ENCODE measurements around the gene HERC4. TPM values are rescaled to one million over a fixed set of nuclear protein-coding genes. Genes with fewer than 3 reads are reported as not detected.
A peak's percentile ranks its signal among the peaks of the same experiment; 100 is the strongest.

The HERC4 gene
- total and polyA plus RNA-seq, 4 donors, result 7.3 to 53.2 (median 16.0) TPM

GRCh38 chr10:67884842-67885670 is 190.0 kb downstream of the HERC4 start:
- TF ChIP-seq RAD21 (IDR thresholded peaks at IDR 0.05), result no peak
- TF ChIP-seq CTCF (IDR thresholded peaks at IDR 0.05; ENCODE audit: low read depth, low read length, missing input control), result no peak
- TF ChIP-seq FOXA2 (IDR thresholded peaks at IDR 0.05), result no peak
- TF ChIP-seq ATF3 (IDR thresholded peaks at IDR 0.05), result no peak
- no peak for TF ChIP-seq GABPA (IDR thresholded peaks at IDR 0.05 in 1 of 2, conservative IDR thresholded peaks at IDR 0.05 in 1 of 2)
- TF ChIP-seq NR2F2 (IDR thresholded peaks at IDR 0.05), result no peak
- no peak for TF ChIP-seq JUND (IDR thresholded peaks at IDR 0.05)
- TF ChIP-seq YY1 (IDR thresholded peaks at IDR 0.05), result no peak
- no peak for TF ChIP-seq HNF4A (conservative IDR thresholded peaks at IDR 0.05)
- no peak for TF ChIP-seq FOXA1 (IDR thresholded peaks at IDR 0.05)
- TF ChIP-seq SP1 (IDR thresholded peaks at IDR 0.05), result no peak
- no peak for TF ChIP-seq EGR1 (IDR thresholded peaks at IDR 0.05; ENCODE audit: low read depth in 2 of 2)
- TF ChIP-seq ZBTB33 (IDR thresholded peaks at IDR 0.05), result no peak
- TF ChIP-seq MAX (IDR thresholded peaks at IDR 0.05), result no peak
- no peak for TF ChIP-seq REST (IDR thresholded peaks at IDR 0.05)
- no peak for TF ChIP-seq RXRA (IDR thresholded peaks at IDR 0.05)
- no peak for TF ChIP-seq HNF4G (IDR thresholded peaks at IDR 0.05)
- H3K27me3 ChIP-seq (ENCODE audit: control insufficient read depth in 4 of 4, insufficient read depth in 4 of 4, low read length in 3 of 4), result no peaks in the 10 kb centered on the region
- peak; percentile 80 for DNase-seq (ENCODE audit: low spot score)
- H3K27ac ChIP-seq (ENCODE audit: low read depth in 1 of 2, low read length in 2 of 2), result peak overlapping the region; percentile 90
- under 1% methylated on average over 73 of the region's 73 CpGs for WGBS
- H3K4me1 ChIP-seq (ENCODE audit: control insufficient read depth in 4 of 4, insufficient read depth in 4 of 4, low read length in 3 of 4), result peaks cover 2 to 26% (median 20%) of the 10 kb centered on the region in 4 donors
- peak overlapping the region; percentile 86 to 92 for H3K9ac ChIP-seq (ENCODE audit: low read depth in 1 of 2, low read length in 2 of 2)
- H3K9me3 ChIP-seq (ENCODE audit: control insufficient read depth in 4 of 4, low read length in 3 of 4), result no peaks in the 10 kb centered on the region
- H3K4me3 ChIP-seq (ENCODE audit: low read depth in 1 of 3, low read length in 3 of 3), result peak overlapping the region; percentile 77 to 99 (median 87)
- H3K36me3 ChIP-seq (ENCODE audit: control insufficient read depth in 4 of 4, insufficient read depth in 3 of 4, low read depth in 1 of 4, low read length in 3 of 4), result peaks cover 0 to 9% (median 5%) of the 10 kb centered on the region in 4 donors
